HepG2 (cell line): ENCODE results near the gene NHSL1. TPM values are rescaled to one million over a fixed set of nuclear protein-coding genes. Genes with fewer than 3 reads are reported as not detected.

Experiments used
- CEBPZ ChIP-seq: IDR thresholded peaks from 2 replicates; pipeline ENCODE4 v1.6.1; 2012; ENCODE audit warnings: low read length, improper control_type of control experiment
- ELF3 ChIP-seq: IDR thresholded peaks from 2 replicates; pipeline ENCODE4 v1.6.1; 2016; ENCODE audit warnings: missing genetic modification reagents, missing compliant biosample characterization
- GATAD2A ChIP-seq: IDR thresholded peaks from 2 replicates; pipeline ENCODE4 v1.6.1; 2016
- HMG20A ChIP-seq: IDR thresholded peaks from 2 replicates; pipeline ENCODE4 v1.6.1; 2016; ENCODE audit warnings: borderline replicate concordance
- HMG20B ChIP-seq: conservative IDR thresholded peaks from 2 replicates; pipeline ENCODE4 v1.6.1; 2016; ENCODE audit warnings: missing genetic modification reagents, missing compliant biosample characterization
- KIAA2018 ChIP-seq: sonication (generic); formaldehyde crosslinking; IDR thresholded peaks from 2 replicates; pipeline ENCODE4 v1.5.0; 2020; ENCODE audit warnings: mild to moderate bottlenecking, missing genetic modification reagents, borderline replicate concordance
- NFATC3 ChIP-seq: sonication (generic); formaldehyde crosslinking; IDR thresholded peaks from 2 replicates; pipeline ENCODE4 v1.5.1; 2020; ENCODE audit warnings: mild to moderate bottlenecking, missing genetic modification reagents
- SAFB2 ChIP-seq: sonication (generic); formaldehyde crosslinking; IDR thresholded peaks from 2 replicates; pipeline ENCODE4 v1.5.1; 2020; ENCODE audit warnings: missing genetic modification reagents, low read depth, mild to moderate bottlenecking, borderline replicate concordance
- SOX5 ChIP-seq: IDR thresholded peaks from 2 replicates; pipeline ENCODE4 v1.6.1; 2016; ENCODE audit warnings: borderline replicate concordance
- ZNF207 ChIP-seq: fragments of 450-650 bp; IDR thresholded peaks from 2 replicates; pipeline ENCODE4 v1.6.1; 2016; ENCODE audit warnings: antibody characterized with exemption, borderline replicate concordance
- ZNF33A ChIP-seq: sonication (generic); formaldehyde crosslinking; IDR thresholded peaks from 2 replicates; pipeline ENCODE4 v1.5.1; 2020; ENCODE audit warnings: missing genetic modification reagents, mild to moderate bottlenecking, moderate library complexity, borderline replicate concordance
- ZNF772 ChIP-seq: sonication (generic); formaldehyde crosslinking; IDR thresholded peaks from 2 replicates; pipeline ENCODE4 v1.5.0; 2020; ENCODE audit warnings: mild to moderate bottlenecking, missing genetic modification reagents
- polyA plus RNA-seq, 8 experiments: library from polyadenylated mRNA; depleted of rRNA in 3 of 8; stranded (reverse) in 7 of 8; unstranded in 1 of 8; fragments of >200 nt; fragmentation: Illumina TruSeq in 4 of 8; extraction: Trizol in 4 of 8; gene quantifications; 2 replicates each; pipeline versions ENCODE4 v1.2.1 to v1.2.3, GENCODE V29; 2011 to 2016; ENCODE audit warnings: low read depth in 4 of 8, missing spikeins in 1 of 8, mixed read lengths in 1 of 8; ENCODE audit not compliant: insufficient read depth in 1 of 8
- total RNA-seq, 5 experiments: library from RNA; depleted of rRNA; stranded (reverse); fragments of >200 nt; fragmentation: Illumina TruSeq; extraction: Trizol; gene quantifications; 2 replicates each; pipeline ENCODE4 v1.2.3, GENCODE V29; 2016; ENCODE audit warnings: low read depth in 1 of 5

Gene NHSL1
- total and polyA plus RNA-seq, 2 of the 13 experiments (the other 11 are each of a cell fraction or from before 2014, with no cell fraction given): 24.9 to 53.6 TPM

DNA sequence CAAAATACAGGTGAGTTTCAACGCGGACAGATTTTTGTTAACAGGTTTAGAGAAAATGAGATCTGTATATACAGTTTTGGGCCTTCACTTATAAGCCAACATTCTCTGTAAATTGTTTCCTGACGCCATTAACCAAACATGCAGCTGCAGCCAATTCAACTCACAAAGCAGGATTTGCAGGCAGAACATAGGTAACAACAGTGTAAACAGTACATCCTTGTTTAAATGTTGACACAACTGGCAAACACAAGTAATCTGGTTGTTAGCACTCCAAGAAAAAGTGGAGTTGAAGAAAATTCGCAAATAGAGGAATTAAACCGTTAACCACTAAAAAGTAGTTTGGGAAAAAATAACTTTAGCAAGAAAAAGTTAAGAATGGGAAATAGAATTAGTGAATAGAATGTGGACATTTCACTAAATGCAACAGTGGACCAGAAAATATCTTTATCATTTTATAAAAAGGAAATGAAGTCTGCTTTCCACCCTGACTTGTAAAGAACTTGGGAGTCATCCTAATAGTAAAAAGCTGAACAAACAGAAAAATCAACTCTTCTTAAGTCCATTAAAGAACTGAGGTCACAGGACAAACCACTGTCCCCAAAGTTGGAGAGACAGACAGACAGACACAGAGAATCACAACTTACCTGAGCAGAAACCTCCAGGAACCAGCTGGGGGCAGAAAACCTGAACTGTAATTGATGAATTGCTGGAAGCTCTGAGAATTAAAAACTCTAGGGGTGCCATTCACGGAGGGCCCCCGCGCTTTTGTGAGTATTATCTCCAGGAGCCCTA, 111.5 kb downstream of the NHSL1 start (continued):
- TF ChIP-seq CEBPZ (no peak), ELF3 (peak; percentile 68), SOX5 (CRISPR knock-in tag) (peak; percentile 70; the same call in 1 of the 2 replicates), ZNF33A (CRISPR knock-in tag) (0 out of 2 replicates have a peak, but pooled peaks have one; percentile 36), SAFB2 (CRISPR knock-in tag) (no peak), NFATC3 (CRISPR knock-in tag) (no peak), ZNF772 (CRISPR knock-in tag) (peak; percentile 37; the same call in 1 of the 2 replicates), GATAD2A (peak; percentile 72), HMG20B (CRISPR knock-in tag) (no peak), ZNF207 (no peak), HMG20A (CRISPR knock-in tag) (peak; percentile 84), KIAA2018 (CRISPR knock-in tag) (no peak)
